Ishikawa (cell line): ENCODE measurements around the gene SINHCAF.

Experiments
- CEBPB ChIP-seq: IDR thresholded peaks from 2 replicates; pipeline ENCODE4 v1.6.1; 2012
- CREB1 ChIP-seq: IDR thresholded peaks from 2 replicates; pipeline ENCODE4 v1.6.1; 2012; ENCODE audit warnings: low read depth
- EGR1 ChIP-seq: IDR thresholded peaks from 2 replicates; pipeline ENCODE4 v1.6.1; 2012
- EP300 ChIP-seq: IDR thresholded peaks from 2 replicates; pipeline ENCODE4 v1.6.1; 2012; ENCODE audit warnings: borderline replicate concordance
- FOXM1 ChIP-seq: IDR thresholded peaks from 2 replicates; pipeline ENCODE4 v1.6.1; 2012; ENCODE audit warnings: low read depth, borderline replicate concordance
- NFIC ChIP-seq: IDR thresholded peaks from 2 replicates; pipeline ENCODE4 v1.6.1; 2012
- RAD21 ChIP-seq: IDR thresholded peaks from 2 replicates; pipeline ENCODE4 v1.6.1; 2012; ENCODE audit warnings: low read depth
- REST ChIP-seq: IDR thresholded peaks from 2 replicates; pipeline ENCODE4 v1.6.1; 2012; ENCODE audit warnings: low read depth, mild to moderate bottlenecking
- TAF1 ChIP-seq: IDR thresholded peaks from 2 replicates; pipeline ENCODE4 v1.6.1; 2012; ENCODE audit warnings: low read depth, mild to moderate bottlenecking
- TCF12 ChIP-seq: IDR thresholded peaks from 2 replicates; pipeline ENCODE4 v1.6.1; 2012; ENCODE audit warnings: low read depth
- TEAD4 ChIP-seq: IDR thresholded peaks from 2 replicates; pipeline ENCODE4 v1.6.1; 2012
- USF1 ChIP-seq: IDR thresholded peaks from 2 replicates; pipeline ENCODE4 v1.6.1; 2012
- YY1 ChIP-seq: IDR thresholded peaks from 2 replicates; pipeline ENCODE4 v1.6.1; 2012; ENCODE audit warnings: low read depth
- ZBTB7A ChIP-seq: IDR thresholded peaks from 2 replicates; pipeline ENCODE4 v1.6.1; 2012; ENCODE audit warnings: low read depth
- TF ChIP-seq, protein P1 (sequence below): IDR thresholded peaks from 2 replicates; pipeline ENCODE4 v1.6.1; 2012

Gene SINHCAF

DNA sequence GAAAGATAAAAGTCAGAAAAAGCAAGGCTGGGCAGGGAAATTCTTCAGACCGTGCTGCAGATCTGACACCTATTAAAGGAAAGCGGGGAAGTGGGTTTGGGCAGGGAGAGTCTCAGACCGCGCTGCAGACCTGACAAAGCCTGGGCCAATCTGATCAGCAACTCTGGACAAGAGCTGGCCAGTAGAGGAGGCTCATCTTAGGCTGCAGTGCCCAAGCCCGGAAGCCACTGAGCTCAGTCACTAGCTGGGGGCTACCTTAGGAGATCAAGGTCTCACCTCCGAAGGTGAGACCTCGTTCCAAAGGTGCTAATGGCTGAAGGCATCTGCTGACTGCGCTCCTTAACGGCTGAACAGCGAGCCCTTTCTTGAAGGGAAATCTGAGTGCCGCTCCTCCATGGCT lies 60.2 kb downstream of the SINHCAF start:
- TF ChIP-seq TEAD4 = no peak
- no peak for TF ChIP-seq ZBTB7A
- no peak for TF ChIP-seq CEBPB
- no peak for TF ChIP-seq CREB1
- TF ChIP-seq REST = no peak
- TF ChIP-seq YY1 = no peak
- TF ChIP-seq RAD21 = no peak
- TF ChIP-seq EGR1 = no peak
- TF ChIP-seq USF1 = no peak
- TF ChIP-seq TAF1 = no peak
- TF ChIP-seq NFIC = no peak
- TF ChIP-seq, protein P1, sequence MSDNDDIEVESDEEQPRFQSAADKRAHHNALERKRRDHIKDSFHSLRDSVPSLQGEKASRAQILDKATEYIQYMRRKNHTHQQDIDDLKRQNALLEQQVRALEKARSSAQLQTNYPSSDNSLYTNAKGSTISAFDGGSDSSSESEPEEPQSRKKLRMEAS = no peak
- TF ChIP-seq TCF12 = no peak
- TF ChIP-seq EP300 = no peak
- no peak for TF ChIP-seq FOXM1

DNA sequence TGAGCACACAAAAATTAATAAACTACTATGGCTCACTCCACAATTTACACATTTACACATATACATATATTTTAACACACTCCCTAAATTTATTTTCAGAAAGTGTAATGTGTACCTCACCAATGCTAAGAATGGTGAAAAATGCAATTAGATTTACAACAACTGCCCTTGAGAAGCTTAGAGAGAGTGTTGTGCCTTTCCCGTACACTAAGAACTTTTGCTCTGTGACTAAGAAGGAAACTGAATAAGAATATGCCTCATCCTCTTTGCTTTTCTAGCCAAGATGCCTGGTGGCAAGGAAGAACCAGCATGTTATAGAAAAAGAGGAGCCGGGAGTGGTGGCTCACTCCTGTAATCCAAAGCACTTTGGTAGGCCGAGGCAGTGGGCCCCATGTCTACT lies 62.3 kb downstream of the SINHCAF start:
- TF ChIP-seq, protein P1 = no peak
- TF ChIP-seq FOXM1 (no peak), TCF12 (no peak), TEAD4 (no peak), EGR1 (no peak), CEBPB (no peak), CREB1 (no peak), RAD21 (no peak), YY1 (no peak)

GRCh38 chr12:31261744-31262143 lies 64.2 kb downstream of the SINHCAF start:
- no peak for TF ChIP-seq REST
- no peak for TF ChIP-seq FOXM1
- no peak for TF ChIP-seq CEBPB
- TF ChIP-seq NFIC = no peak
- no peak for TF ChIP-seq RAD21
- TF ChIP-seq ZBTB7A = no peak
- no peak for TF ChIP-seq TAF1
- TF ChIP-seq TCF12 = no peak
- no peak for TF ChIP-seq EGR1
- no peak for TF ChIP-seq YY1
- no peak for TF ChIP-seq CREB1
- TF ChIP-seq TEAD4 = no peak
- no peak for TF ChIP-seq EP300
- TF ChIP-seq, protein P1 = no peak
- no peak for TF ChIP-seq USF1

DNA sequence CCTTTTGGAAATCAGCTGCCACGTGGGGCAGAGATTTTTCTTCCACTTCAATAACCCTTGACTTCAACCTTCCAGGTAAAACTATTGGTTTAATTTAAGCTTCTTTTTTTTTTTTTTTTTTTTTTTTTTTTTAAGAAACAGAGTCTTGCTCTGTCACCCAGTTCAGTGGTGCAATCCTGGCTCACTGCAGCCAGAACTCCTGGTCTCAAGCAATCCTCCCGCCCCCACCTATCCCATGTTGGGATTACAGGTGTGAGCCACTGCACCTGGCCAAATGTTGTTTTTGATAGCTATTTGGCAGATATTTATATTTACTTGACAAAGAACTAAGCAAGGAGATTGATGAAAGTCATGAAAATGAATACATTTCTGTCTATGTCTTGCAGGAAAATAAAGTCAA lies 65.1 kb downstream of the SINHCAF start:
- TF ChIP-seq NFIC (no peak), EP300 (no peak), TCF12 (no peak), EGR1 (no peak), RAD21 (no peak), REST (no peak), CEBPB (no peak), YY1 (no peak), TEAD4 (no peak), FOXM1 (no peak), ZBTB7A (no peak), CREB1 (no peak), USF1 (no peak), TAF1 (no peak)
- TF ChIP-seq, protein P1 = no peak
